Prostate gland (tissue), 2 donors: ENCODE data around the gene CREB5. TPM values are rescaled to one million over a fixed set of nuclear protein-coding genes. Genes with fewer than 3 reads are reported as not detected.
A peak's percentile ranks its signal among the peaks of the same experiment; 100 is the strongest.

Experiments used
- DNase-seq: peaks from one replicate; pipeline ENCODE4 v3.0.0-alpha.2; 2019; ENCODE audit warnings: low spot score
- H3K27ac ChIP-seq, 2 donors: fragments of 200-600 bp; sonication (generic); 2 replicates each; pipeline ENCODE4 v1.5.1; 2017 to 2019
- H3K27me3 ChIP-seq: fragments of 200-600 bp; sonication (generic); replicated peaks from 2 replicates; pipeline ENCODE4 v1.5.1; 2019; ENCODE audit not compliant: insufficient read depth
- H3K36me3 ChIP-seq, 2 donors: fragments of 200-600 bp; sonication (generic); 1 replicate in 1 of 2; 2 replicates in 1 of 2; pipeline versions ENCODE4 v1.5.1 to v1.8.1; 2017 to 2019
- H3K4me1 ChIP-seq: fragments of 200-600 bp; sonication (generic); replicated peaks from 2 replicates; pipeline ENCODE4 v1.5.1; 2019
- H3K4me3 ChIP-seq, 2 donors: fragments of 200-600 bp; sonication (generic); 2 replicates each; pipeline ENCODE4 v1.5.1; 2017 to 2019
- H3K9me3 ChIP-seq: fragments of 200-600 bp; sonication (generic); 2 replicates; pipeline ENCODE4 v1.5.1; 2017
- CTCF ChIP-seq, 4 experiments: fragments of 200-600 bp in 2 of 4; fragments of 450-650 bp in 2 of 4; sonication (generic) in 2 of 4; IDR thresholded peaks; 1 replicate in 3 of 4; 2 replicates in 1 of 4; pipeline ENCODE4 v1.5.1; 2016 to 2019; ENCODE audit warnings: antibody characterized with exemption in 4 of 4, mild to moderate bottlenecking in 2 of 4, moderate library complexity in 2 of 4
- POLR2A ChIP-seq: fragments of 450-650 bp; IDR thresholded peaks from one replicate; pipeline ENCODE4 v1.6.1; 2016; ENCODE audit warnings: antibody characterized with exemption, mild to moderate bottlenecking
- POLR2AphosphoS5 ChIP-seq: sonication (generic); formaldehyde crosslinking; IDR thresholded peaks from one replicate; pipeline ENCODE4 v1.6.1; 2017; ENCODE audit warnings: antibody characterized with exemption
- WGBS: methylation state at CpG from one replicate; pipeline ENCODE4 v1.1.5; 2018; 5-methylcytosine and 5-hydroxymethylcytosine counted together
- intact Hi-C: fragments of 100-400 bp; cut with DNase I; formaldehyde crosslinking; loops from one replicate; pipeline ENCODE4 v1.14.2; 2022
- total RNA-seq, 2 donors: library from RNA; depleted of rRNA; stranded (reverse); fragments of >200 nt; gene quantifications; one replicate each; pipeline ENCODE4 v1.1.0, GENCODE V29; 2016

CREB5 gene
- total RNA-seq, 2 donors from 2014 or later, result 0.46 to 3.4 TPM

GRCh38 chr7:28524978-28525377, 112.7 kb downstream of the CREB5 start:
- intact Hi-C loops, result no loop called here
- H3K9me3 ChIP-seq, result no peaks in the 10 kb centered on the region
- 84% methylated on average over 3 of the region's 3 CpGs for WGBS

GRCh38 chr7:28528899-28529298, 116.6 kb downstream of the CREB5 start:
- 96% methylated on average over 2 of the region's 2 CpGs for WGBS
- DNase-seq, result no peak
- no peaks in the 10 kb centered on the region for H3K9me3 ChIP-seq
- H3K4me3 ChIP-seq, result no peak overlapping the region
- H3K27ac ChIP-seq, result no peak overlapping the region
- intact Hi-C loops, result no loop called here
- TF ChIP-seq POLR2AphosphoS5 (no peak), POLR2A (no peak), CTCF (IDR thresholded peaks at IDR 0.05) (no peak)
- H3K4me1 ChIP-seq, result no peaks in the 10 kb centered on the region
- H3K36me3 ChIP-seq, result no peaks in the 10 kb centered on the region
- H3K27me3 ChIP-seq, result no peaks in the 10 kb centered on the region

More at GRCh38 chr7:28524978-28525377, 112.7 kb downstream of the CREB5 start:
- no peaks in the 10 kb centered on the region for H3K36me3 ChIP-seq
- TF ChIP-seq CTCF (IDR thresholded peaks at IDR 0.05), result no peak
- TF ChIP-seq POLR2AphosphoS5, result no peak
- no peak for TF ChIP-seq POLR2A
- H3K27me3 ChIP-seq, result no peaks in the 10 kb centered on the region
- H3K4me3 ChIP-seq, result no peak overlapping the region
- H3K27ac ChIP-seq, result no peak overlapping the region
- DNase-seq, result no peak
- no peaks in the 10 kb centered on the region for H3K4me1 ChIP-seq

- no peak for TF ChIP-seq POLR2AphosphoS5
- TF ChIP-seq POLR2A, result no peak
- Histone ChIP-seq H3K4me3 (no peak overlapping the region), H3K9me3 (no peaks in the 10 kb centered on the region), H3K27me3 (no peaks in the 10 kb centered on the region), H3K27ac (no peak overlapping the region), H3K4me1 (no peaks in the 10 kb centered on the region), H3K36me3 (no peaks in the 10 kb centered on the region)
- 81% methylated on average over 2 of the region's 2 CpGs for WGBS
- DNase-seq, result no peak
- intact Hi-C loops, result no loop called here
Measured at GRCh38 chr7:28529755-28530154, 117.4 kb downstream of the CREB5 start.

- no peaks in the 10 kb centered on the region for H3K4me1 ChIP-seq
- TF ChIP-seq POLR2A, result no peak
- 54% methylated on average over 12 of the region's 12 CpGs for WGBS
- intact Hi-C loops, result no loop called here
- no peaks in the 10 kb centered on the region for H3K36me3 ChIP-seq
- no peaks in the 10 kb centered on the region for H3K27me3 ChIP-seq
- no peaks in the 10 kb centered on the region for H3K9me3 ChIP-seq
- no peak for DNase-seq
- no peak overlapping the region for H3K4me3 ChIP-seq
- peak overlapping the region in 1 of 2 donors; percentile 2 for H3K27ac ChIP-seq
Measured at GRCh38 chr7:28530175-28530802, 118.0 kb downstream of the CREB5 start.

- TF ChIP-seq POLR2AphosphoS5, result no peak
- TF ChIP-seq CTCF (IDR thresholded peaks at IDR 0.05), result no peak
- no peak for TF ChIP-seq POLR2A
- intact Hi-C loops, result no loop called here
- peak overlapping the region in 1 of 2 donors; percentile 2 for H3K27ac ChIP-seq
- WGBS, result 38% methylated on average over 4 of the region's 4 CpGs
- no peaks in the 10 kb centered on the region for H3K9me3 ChIP-seq
- no peak for DNase-seq
- H3K4me1 ChIP-seq, result no peaks in the 10 kb centered on the region
- no peaks in the 10 kb centered on the region for H3K36me3 ChIP-seq
- H3K4me3 ChIP-seq, result no peak overlapping the region
- H3K27me3 ChIP-seq, result no peaks in the 10 kb centered on the region
Measured at GRCh38 chr7:28530803-28531175, 118.5 kb downstream of the CREB5 start.

- DNase-seq, result no peak
- 92% methylated on average over 3 of the region's 3 CpGs for WGBS
- no peak for TF ChIP-seq POLR2AphosphoS5
- Histone ChIP-seq H3K27me3 (no peaks in the 10 kb centered on the region), H3K9me3 (no peaks in the 10 kb centered on the region), H3K4me1 (no peaks in the 10 kb centered on the region), H3K27ac (no peak overlapping the region), H3K36me3 (no peaks in the 10 kb centered on the region), H3K4me3 (no peak overlapping the region)
- intact Hi-C loops, result no loop called here
Measured at GRCh38 chr7:28531291-28531690, 119.0 kb downstream of the CREB5 start.
